ENCODE results near the gene FRMD4A.

- no peak for TF ChIP-seq CTCF (IDR thresholded peaks at IDR 0.05)
- TF ChIP-seq POLR2A (IDR thresholded peaks at IDR 0.05): no peak
- TF ChIP-seq POLR2AphosphoS5 (IDR thresholded peaks at IDR 0.05): no peak
Measured at GRCh38 chr10:13953371-13953770, 377.4 kb downstream of the FRMD4A start.

Measured in stomach (tissue), 4 donors.